DMS153 (cell line): ENCODE measurements around the gene UMOD.
"Not testable (repeated sequence)": the region's sequence is repeated elsewhere in the genome, so short reads cannot be mapped to it uniquely, and the experiment has no call there.

Experiments
- DNase-seq: peaks from one replicate; lab custom pipeline; 2025; lab: John Stamatoyannopoulos, UW

The UMOD gene

DNA sequence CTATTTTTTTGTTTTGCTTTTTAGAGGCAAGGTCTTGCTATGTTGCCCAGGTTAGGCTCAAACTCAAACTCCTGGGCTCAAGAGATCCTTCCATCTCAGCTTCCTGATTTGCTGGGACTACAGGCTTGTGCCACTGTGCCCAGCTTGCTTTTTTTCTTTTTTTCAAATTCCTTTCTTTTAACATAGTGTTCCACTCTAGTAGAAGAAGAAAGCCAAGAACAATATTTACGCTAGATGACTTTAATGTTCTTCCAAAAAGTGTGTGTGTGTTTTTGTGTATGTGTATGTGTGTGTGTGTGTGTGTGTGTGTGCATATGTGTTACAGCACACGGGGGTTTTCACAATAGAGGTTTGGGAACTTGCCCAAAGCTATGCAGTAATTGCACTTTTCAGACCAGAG, 10.7 kb upstream of the UMOD start:
- no peak for DNase-seq

DNA sequence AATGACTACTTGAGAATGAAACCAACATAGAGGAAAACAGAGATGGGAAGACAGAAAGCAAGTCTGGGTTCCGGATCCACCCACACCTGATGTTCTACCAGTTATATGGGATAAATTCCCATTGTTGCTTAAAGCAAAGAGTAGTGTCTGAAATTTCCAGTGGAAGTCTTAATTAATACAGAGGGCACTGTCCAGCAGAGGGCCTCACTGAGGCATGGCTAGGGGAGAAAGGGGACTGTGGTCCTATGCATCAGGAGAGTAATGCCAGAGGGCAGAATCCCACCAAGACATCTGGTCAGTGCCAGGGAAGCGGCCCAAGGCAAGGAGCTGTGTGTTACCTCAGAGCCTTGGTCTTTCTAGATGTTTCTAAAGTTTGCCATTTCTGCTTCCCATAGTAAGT, 7.5 kb upstream of the UMOD start:
- no peak for DNase-seq

DNA sequence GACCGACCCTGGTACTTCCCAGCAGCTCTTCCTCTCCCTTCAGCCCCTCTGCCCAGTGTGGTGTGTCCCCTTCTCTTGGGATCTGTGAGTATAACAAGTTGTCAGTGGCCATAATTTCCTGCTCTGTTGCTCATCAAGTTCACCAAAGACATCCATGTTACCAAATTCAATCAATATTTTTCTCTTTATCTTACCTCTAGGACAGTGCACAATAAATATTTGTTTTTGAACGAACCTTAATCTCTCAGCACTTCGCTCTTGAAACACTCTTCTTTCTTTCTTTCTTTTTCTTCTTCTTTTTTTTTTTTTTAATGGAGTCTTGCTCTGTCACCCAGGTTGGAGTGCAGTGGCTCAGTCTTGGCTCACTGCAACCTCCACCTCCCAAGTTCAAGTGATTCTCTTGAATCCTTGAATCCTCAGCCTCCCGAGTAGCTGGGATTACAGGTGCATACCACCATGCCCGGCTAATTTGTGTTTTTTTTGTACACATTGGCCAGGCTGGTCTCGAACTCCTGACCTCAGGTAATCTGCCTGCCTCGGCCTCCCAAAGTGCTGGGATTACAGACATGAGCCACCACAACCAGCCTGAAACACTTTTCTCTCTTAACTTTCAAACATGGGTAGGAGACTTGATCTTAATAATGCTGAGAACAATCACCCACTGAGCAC, 2.7 kb upstream of the UMOD start:
- DNase-seq, result no peak

DNA sequence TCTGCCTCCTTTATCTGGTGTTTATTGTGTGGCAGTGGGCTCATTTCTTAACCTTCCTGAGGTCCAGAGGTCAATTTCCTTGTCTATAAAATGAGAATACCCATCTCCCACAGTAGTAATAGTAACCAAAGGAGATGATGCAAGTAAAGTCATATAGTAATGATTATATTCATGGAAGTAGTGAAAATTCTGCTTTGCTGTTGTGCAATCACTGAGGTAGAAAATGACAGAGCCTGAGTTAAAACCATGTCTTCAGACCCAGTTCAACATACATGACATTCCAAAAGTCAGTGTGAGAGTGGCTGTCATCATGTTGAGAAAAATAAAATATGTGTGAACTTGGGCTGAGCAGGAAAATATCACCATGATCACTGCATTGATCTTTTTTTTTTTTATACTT, 864 bp upstream of the UMOD start:
- DNase-seq, result no peak

DNA sequence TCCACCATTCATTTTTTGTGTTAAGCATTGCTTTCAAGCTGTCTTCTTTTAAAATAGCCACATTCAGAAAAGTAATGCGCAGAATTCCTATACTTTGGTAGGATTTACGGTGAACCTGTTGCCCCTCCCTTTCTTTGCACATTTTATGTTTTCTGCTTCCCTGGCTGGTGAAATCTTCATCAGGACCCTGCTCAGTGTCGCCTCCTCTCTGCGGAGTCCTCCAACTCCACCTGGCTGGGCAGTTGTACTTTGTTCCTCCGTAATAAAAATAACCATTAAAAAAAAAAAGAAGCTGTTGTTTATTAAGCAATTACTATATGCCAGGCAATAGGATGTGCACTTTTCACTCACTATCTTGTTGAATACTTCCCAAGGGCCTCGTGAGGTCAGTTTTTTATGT, 2.9 kb downstream of the UMOD start:
- DNase-seq, result no peak

DNA sequence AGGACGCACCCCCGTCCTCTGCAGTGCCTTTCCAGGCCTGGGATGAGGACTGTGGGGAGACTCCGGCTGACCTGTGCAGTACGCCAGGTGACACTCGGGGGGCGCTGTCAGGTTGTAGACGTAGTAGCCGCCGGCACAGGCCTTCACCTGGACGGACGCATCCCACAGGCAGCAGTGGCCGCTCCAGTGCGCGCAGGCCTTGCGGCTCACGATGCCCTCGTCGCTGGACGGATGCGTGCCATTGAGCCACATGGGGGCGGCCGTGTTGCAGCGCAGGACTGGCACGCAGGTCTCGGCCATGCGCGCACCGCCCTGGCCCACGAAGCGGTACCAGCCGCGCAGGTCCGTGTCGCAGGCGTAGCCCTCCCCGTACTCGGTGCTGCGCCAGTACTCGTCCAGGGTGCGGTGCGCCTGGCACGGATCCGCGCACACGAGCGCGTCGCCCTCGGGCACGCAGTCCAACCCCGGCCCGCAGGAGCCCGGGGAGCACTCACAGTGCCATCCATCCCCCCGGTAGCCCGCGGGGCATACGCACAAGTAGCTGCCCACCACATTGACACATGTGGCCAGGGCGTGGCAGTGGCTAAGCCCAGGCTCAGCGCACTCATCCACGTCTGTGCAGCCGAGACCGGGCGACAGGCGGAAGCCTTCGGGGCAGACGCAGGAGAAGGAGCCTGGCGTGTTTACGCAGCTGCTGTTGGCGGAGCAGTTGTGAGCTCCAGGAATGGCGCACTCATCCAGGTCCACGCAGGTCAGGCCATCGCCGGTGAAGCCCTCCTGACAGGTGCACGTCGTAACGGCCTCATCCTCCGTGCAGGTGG, 3.9 kb downstream of the UMOD start:
- peak; percentile 67 for DNase-seq

DNA sequence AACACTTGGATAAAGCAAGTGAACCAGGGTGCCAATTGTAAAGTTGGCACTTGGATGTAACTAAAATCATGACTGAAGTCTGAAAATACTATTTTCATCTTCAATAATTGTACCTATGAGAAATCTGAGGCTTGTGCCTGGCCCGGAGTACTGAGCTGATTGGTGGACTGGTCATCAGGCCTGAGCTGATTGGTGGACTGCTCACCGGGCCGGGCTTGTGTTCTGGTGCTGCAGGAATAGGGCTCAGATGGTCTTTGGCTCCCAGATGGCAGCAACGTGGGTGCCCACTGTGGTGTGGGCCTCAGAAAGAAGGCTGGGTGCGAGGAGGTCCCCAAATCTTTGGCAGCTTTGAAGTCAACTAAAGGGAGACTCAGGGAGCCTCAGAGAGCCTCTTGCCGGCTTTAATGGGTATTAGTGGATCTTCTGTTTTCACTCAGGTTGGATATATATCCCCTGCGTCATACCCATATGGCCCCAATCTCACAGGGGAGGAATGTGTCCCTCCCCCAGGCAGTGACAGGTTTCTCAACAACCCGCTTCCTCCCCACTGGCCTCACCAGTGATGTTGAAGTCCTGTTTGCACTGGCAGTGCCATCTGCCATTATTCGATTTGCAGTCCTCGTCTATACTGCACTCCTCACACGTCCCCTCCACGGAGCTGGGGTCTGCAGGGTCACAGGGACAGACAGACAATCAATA, 4.7 kb downstream of the UMOD start:
- no peak for DNase-seq

DNA sequence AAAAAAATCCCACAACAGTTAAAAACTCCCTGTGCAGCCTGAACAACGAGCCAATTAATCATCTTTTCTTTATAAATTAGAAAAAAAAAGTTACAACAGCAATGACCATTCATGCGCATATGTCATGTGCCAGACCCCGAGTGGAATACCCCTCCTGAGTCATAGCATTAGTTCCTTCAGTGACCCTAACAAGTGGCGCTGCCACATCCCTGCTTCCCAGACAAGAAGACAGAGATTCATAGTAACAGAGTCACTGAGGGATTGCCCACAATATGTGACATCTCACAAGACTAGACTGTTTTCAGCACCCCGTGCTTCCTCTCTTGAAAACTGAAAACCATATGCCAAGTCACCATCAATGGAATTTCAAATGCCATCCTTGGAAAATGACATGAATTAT, 7.9 kb downstream of the UMOD start:
- DNase-seq, result no peak

DNA sequence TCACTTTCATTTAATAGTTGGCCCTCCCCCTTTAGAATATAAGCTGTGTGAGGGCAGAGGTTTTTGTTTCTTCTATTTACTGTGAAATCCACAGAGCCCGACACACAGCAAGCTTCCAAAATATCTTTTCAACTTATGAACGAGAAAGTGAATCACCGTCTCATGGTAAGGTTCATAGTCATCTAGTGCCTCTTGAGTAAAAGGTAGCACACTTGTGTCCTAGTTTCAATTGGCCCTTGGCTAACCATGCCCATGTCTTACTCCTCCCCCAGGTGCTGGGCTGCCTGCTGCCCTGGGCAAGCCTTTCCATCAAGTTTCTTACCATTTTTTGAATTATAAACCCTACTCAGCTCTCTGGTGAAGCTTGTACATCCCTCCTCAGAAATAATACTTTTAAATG, 12.8 kb downstream of the UMOD start:
- no peak for DNase-seq

DNA sequence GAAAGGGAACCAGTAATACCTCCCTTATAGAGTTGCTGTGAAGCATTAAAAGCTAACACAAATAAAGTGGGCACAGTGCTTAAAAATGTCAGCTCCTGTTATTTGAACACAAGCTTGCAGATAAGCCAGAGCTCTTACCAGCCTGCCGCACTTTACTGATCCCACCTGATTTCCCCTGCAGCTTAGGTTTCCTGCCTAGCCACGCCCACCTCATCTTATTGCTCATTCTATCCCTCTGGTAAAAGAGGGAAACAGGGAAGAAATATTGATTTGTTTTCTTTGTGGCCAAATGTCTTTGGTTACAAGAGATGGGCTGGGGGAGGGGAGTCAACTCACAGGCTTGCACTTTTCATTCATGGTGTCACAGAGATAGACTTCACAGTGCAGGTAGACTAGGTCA, 15.6 kb downstream of the UMOD start:
- no peak for DNase-seq

DNA sequence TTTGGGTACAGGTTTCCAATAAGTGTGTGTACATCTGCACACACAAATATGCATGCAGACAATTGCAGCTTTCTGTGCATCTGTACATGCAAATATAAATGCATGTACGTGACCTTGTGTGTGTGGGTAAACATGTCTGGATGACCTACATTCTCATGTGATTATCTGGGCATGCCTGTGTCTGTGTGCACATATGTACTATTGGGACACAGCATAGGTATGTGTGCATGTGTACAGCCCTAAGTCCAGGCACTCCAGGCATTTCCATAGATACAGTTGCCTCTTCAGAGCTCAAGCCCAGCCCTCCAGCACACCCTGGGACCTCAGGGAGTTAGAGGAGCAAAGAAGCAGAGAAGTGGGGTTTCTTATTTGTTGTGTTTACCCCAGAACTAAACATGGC, 18.1 kb downstream of the UMOD start:
- no peak for DNase-seq

DNA sequence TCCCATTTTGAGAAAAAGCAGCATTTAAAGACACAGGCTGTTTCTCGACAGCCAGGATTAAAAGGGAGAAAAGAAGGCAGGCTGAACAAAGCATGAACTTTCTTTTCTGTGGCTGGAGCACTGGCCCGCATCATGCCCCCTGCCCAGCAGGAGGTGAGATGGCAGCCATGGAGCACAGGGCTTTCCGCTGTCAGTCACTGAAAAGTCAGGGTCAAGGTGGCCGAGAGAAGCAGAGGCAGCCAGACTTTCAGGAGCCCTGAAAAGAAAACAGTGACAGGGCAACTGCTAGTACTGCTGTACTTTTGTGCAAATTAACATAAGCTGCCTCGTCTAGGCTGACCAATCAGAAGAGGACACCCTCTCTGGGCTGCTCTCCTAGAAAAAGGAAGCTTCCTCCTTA, 19.4 kb downstream of the UMOD start:
- no peak for DNase-seq

DNA sequence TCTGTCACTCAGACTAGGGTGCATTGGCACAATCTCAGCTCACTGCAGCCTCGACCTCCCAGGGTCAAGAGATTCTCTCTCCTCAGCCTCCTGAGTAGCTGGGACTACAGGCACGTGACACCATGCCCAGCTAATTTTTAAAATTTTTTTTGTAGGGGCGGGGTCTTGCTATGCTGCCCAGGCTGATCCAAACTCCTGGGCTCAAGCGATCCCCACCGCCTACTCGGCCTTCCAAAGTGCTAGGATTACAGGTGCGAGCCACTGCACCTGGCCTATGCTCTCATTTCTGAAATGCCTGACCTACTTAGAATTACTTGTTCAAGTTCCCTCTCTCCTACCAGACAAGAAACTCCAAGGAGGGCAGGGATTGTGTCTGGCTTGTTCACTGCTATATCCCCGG, 20.1 kb downstream of the UMOD start:
- DNase-seq, result no peak

DNA sequence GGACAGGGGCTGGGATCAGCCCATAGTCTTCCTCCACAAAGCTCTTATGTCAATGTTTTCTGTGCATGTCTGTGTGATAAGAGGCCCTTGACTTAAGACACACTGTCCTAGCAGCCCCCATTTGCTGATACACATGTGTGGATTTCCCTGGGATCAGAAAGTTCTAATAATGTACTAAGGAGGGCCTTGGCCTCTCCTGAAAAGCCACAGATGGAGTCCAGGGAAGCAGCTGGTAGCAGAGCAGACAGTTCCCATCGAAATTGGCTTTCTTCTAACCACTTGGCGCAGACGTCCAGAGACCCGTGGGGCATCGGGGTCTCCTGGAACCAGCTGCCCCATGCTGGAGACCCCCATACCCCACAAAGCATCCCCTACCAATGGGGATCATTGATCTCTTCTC, 20.9 kb downstream of the UMOD start:
- DNase-seq, result no peak

DNA sequence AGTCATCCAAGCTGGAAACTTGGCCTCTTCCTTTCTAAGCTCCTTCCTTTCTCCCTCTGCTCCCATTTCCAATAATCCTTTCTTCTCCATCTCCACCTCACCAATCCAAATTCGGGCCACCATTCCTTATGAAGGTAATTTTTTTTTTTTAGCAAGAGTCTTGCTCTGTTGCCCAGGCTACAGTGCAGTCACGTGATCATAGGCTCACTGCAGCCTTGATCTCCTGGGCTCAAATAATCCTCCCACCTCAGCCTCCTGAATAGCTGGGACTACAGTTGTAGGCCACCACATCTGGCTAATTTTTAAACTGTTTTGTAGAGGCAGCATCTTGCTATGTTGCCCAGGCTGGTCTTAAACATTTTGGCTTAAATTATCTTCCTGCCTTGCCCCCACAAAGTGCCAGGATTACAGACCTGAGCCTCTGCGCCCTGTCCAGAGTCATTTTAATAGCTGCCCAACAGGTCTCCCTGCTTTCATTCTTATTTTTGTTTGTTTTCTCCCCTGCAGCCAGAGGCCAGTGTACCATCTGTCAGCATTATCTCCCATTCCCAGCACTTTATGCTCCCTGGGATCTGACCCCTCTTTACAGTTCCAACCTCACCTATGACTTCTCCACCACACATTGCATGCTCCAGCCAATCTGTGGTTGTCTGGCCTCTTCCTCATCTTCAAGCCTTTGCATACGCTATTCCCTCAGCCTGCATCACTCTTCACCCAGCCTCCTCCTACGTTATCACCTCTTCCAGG, 22.9 kb downstream of the UMOD start:
- DNase-seq, result no peak

DNA sequence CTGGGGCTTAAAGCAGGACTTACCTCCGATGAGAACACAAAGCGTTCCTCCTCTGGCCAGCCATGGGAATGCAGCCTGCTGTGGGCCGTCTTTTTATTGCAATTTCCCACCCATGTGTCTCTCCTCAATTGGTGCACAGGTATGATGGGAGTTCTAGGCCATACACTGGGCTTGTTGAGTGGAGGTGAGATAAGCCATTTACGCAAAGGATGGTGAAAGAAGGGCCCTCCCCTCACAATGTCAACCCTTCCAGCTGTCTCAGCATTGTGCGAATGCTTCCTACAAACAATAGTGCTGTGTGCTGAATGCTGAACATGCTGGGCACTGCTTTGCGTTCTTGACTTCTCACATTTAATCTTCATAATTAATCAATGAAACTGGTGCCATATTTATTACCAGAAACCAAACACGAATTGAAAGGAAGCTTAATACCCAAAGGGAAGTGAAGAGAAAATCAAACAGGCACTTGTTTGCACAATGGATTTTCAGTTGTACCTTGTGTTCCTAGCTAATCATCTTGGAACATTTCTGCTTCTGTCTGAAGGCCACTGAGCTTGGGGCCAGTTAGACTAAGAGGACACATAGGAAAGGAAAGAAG, 25.0 kb downstream of the UMOD start, which contains the start of gene GP2:
GP2 (minus strand) TSS at position 70 of the 598 bp plus-strand sequence. CDS start 1,082 bp downstream, outside the sequence.
- peak; percentile 82 for DNase-seq

DNA sequence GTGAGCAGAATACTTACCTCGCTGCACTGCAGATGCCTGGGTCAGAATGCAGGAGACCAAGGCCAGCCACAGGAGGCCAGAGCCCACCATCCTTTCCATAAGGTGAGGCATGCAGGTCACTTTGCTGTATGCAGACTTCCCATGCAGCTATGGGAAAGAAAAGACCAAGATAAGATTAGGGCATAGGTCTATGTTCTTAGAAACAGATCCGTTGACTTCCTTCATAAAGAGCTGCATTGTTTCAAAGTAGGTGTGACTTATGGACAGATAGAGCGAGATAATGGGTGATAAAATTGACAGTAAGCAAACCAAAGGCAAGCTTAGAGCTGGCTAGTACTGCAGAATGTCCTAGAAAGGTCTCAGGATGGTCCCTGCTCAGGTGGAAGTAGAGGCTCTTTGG, 26.2 kb downstream of the UMOD start:
- no peak for DNase-seq

DNA sequence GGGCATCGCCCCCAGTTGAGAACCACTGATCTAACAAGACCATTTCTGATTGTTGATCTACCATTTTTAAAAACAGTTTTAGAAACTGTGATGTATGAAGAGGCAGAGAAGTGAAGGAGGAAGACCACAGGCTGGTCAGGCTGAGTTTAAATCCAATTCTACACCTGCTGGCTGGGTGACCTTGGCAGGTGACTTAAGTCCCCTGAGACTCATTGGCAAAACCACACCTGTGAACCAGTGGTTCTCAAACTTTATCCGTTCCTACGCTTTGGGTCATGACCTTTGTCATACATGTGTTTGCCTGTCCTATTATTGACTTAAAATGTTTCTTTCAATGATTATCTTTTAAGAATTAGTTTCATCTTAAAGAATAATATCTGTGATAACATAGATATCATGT, 27.5 kb downstream of the UMOD start:
- DNase-seq, result no peak

DNA sequence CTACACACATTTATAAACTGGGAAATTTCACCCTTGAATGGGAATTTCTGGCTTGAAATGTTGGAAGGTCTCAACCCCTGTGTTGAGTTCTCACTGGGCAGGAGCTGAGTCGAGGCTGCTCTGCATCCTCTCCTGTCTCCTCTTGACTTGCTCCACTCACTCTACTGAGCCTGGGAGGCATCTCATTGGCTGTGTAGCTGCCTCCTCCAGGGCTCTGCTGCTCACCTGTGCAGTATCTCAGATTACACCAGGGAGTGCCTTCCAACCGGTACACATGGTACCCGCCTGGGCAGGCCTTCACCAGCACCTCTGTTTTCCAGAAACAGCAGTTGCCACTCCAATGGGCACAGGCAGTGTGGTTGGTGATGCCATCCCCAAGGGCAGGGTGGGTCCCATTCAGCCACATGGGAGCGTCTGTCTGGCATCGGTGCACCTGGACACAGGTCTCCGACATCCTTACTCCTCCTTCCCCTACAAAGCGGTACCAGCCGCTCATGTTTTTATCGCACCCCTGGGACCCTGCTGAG, 28.9 kb downstream of the UMOD start:
- peak; percentile 84 for DNase-seq

DNA sequence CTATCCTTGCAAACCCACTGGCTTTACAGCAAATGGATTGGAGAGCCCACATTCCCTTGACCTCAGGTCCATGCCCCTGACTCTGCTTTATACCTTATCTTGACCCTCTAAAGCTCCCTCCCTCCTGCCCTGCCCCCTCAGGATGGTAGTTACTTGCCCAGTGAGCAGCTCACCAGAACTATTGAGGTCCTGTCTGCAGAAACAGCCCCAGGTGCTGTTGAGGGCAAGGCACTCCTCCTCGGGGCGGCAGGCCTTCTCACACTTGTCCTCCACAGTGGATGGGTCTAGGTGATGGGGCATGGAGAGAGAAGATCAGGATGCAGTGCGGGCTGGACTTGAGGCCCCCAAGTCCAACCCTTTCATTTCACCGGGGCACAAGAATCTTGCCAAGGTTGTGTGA, 29.8 kb downstream of the UMOD start:
- DNase-seq, result no peak

DNA sequence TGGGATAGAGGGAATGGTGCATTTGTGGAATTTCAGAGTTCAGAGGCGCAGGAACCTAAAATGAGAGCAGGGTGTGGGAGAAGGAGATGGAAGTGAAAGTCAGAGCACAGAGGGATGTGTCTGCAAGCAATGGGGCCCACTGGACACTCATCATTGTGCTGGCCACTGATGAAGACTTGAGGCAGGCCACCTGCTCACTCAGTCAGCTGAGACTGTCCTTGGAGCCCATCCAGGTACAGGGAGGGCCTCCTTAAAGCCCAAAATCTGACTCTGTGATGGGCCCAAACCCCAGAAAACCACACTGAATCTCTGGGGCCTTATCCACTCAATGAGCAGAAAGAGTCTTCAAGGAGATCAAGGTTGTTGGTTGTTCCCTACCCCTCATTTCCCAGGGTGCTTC, 30.8 kb downstream of the UMOD start:
- DNase-seq, result no peak

DNA sequence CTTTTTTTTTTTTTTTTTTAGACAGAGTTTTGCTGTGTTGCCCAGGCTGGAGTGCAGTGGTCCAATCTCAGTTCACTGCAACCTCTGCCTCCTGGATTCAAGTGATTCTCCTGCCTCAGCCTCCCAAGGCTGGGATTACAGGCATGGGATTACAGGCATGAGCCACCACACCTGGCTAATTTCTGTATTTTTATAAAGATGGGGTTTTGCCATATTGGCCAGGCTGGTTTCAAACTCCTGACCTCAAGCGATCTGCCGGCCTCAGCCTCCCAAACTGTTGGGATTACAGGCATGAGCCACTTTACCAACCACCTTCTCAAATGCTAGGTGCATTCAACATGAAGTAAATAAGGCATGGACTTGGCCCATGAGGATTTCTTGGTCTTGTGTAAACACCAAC, 31.5 kb downstream of the UMOD start:
- DNase-seq, result not testable (repeated sequence)
